PFSK-1 (cell line): ENCODE measurements around the gene LY9.

Experiments used
- FOXP2 ChIP-seq: optimal IDR thresholded peaks from 2 replicates; pipeline ENCODE3; 2011; ENCODE audit warnings: borderline replicate concordance, control low read depth, inconsistent platforms; ENCODE audit not compliant: insufficient read depth; ENCODE audit errors: extremely low read length, extremely low read depth
- POLR2AphosphoS5 ChIP-seq: IDR thresholded peaks from 2 replicates; pipeline ENCODE4 v1.6.1; 2012; ENCODE audit warnings: low read depth, mild to moderate bottlenecking, control low read depth, low read length, moderate library complexity
- SIN3A ChIP-seq: IDR thresholded peaks from 2 replicates; pipeline ENCODE4 v1.6.1; 2012; ENCODE audit warnings: mild to moderate bottlenecking, low read length, moderate library complexity, borderline replicate concordance; ENCODE audit not compliant: insufficient read depth
- TAF1 ChIP-seq: IDR thresholded peaks from 2 replicates; pipeline ENCODE4 v1.6.1; 2012; ENCODE audit warnings: low read length, control low read depth, borderline replicate concordance; ENCODE audit not compliant: insufficient read depth
- TF ChIP-seq, protein P1 (sequence below), 2 experiments: IDR thresholded peaks; 2 replicates each; pipeline versions ENCODE4 v1.6.1 to v1.8.0; 2011 to 2012; ENCODE audit warnings: low read depth in 2 of 2, low read length in 2 of 2, control low read depth in 1 of 2, inconsistent platforms in 1 of 2, mild to moderate bottlenecking in 1 of 2, moderate library complexity in 1 of 2; ENCODE audit not compliant: insufficient read depth in 1 of 2

Gene LY9

DNA sequence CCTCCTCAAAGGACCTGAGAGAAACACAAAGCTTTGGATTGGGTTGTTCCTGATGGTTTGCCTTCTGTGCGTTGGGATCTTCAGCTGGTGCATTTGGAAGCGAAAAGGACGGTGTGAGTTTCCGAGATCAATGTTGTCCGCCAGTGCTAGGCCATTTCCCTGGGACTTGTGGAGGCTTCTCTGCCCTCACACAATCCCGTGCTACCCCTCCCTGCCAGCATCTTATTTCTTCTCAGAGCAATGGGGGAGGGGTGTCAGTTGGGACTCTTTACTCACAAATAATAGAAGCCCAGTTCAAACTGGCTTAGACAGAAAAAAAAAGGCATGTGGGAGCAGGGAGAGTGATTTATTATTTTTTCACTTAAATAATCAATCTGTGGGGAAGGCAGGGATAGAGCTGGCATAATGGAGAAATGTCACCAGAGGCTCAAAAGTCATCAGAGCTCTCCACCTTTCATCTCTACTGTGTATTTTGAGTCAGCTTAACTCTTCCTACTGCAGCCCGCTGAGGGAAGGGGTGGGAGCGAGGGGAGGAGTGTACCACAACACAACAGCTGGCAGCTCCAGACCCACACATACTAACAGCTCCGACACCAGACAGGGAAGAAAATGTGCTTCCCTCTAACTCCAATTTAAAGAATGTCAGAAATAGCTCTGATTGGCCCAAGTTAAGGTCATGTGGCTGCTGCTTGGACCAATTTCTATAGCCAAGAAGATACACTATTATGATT is 22.4 kb downstream of the LY9 start:
- TF ChIP-seq TAF1 (no peak), SIN3A (no peak), POLR2AphosphoS5 (no peak)
- TF ChIP-seq, protein P1, sequence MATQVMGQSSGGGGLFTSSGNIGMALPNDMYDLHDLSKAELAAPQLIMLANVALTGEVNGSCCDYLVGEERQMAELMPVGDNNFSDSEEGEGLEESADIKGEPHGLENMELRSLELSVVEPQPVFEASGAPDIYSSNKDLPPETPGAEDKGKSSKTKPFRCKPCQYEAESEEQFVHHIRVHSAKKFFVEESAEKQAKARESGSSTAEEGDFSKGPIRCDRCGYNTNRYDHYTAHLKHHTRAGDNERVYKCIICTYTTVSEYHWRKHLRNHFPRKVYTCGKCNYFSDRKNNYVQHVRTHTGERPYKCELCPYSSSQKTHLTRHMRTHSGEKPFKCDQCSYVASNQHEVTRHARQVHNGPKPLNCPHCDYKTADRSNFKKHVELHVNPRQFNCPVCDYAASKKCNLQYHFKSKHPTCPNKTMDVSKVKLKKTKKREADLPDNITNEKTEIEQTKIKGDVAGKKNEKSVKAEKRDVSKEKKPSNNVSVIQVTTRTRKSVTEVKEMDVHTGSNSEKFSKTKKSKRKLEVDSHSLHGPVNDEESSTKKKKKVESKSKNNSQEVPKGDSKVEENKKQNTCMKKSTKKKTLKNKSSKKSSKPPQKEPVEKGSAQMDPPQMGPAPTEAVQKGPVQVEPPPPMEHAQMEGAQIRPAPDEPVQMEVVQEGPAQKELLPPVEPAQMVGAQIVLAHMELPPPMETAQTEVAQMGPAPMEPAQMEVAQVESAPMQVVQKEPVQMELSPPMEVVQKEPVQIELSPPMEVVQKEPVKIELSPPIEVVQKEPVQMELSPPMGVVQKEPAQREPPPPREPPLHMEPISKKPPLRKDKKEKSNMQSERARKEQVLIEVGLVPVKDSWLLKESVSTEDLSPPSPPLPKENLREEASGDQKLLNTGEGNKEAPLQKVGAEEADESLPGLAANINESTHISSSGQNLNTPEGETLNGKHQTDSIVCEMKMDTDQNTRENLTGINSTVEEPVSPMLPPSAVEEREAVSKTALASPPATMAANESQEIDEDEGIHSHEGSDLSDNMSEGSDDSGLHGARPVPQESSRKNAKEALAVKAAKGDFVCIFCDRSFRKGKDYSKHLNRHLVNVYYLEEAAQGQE (IDR thresholded peaks at IDR 0.05; ENCODE audit: insufficient read depth in 1 of 2, low read depth in 2 of 2, low read length in 2 of 2), result no peak

DNA sequence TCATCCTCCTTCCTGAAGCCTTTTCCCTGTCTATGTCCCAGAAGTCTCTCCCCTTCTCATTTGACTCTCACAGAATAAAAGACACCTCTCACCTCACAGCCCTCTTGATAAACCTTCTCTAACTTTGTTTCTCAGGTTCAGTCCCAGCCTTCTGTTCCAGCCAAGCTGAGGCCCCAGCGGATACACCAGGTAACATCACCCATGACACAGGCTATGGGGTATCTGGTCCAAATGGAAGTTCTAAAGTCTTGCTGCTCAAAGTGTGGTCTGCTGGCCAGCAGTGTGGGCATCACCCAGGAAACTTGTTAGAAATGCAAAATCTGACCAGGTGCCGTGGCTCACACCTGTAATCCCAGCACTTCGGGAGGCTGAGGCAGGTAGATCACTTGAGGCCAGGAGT is 23.2 kb downstream of the LY9 start:
- TF ChIP-seq TAF1, result no peak
- TF ChIP-seq SIN3A, result no peak
- TF ChIP-seq, protein P1 (IDR thresholded peaks at IDR 0.05; ENCODE audit: insufficient read depth in 1 of 2, low read depth in 2 of 2, low read length in 2 of 2), result no peak
- TF ChIP-seq POLR2AphosphoS5, result no peak
- TF ChIP-seq FOXP2, result no peak

DNA sequence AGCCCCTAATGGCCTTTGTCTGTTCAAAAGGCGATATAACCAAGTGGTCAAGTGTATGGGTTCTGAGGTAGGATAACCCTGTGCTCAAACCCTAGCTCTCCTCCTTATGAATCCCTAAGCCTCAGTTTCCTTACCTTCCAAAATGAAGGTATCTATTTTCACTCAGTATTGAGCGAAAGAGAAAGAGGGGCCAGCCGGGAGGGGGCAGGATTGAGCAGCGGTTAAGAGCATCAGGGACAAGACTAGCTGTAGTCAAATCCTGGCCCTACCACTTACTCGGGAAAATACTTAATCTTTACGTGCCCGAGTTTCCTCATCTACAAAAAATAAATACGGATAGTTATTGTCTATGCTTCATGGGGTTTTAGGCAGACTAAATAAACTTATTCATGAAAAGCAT is 25.7 kb downstream of the LY9 start:
- TF ChIP-seq, protein P1 (IDR thresholded peaks at IDR 0.05; ENCODE audit: insufficient read depth in 1 of 2, low read depth in 2 of 2, low read length in 2 of 2), result no peak
- TF ChIP-seq POLR2AphosphoS5 (no peak), FOXP2 (no peak), TAF1 (no peak), SIN3A (no peak)

DNA sequence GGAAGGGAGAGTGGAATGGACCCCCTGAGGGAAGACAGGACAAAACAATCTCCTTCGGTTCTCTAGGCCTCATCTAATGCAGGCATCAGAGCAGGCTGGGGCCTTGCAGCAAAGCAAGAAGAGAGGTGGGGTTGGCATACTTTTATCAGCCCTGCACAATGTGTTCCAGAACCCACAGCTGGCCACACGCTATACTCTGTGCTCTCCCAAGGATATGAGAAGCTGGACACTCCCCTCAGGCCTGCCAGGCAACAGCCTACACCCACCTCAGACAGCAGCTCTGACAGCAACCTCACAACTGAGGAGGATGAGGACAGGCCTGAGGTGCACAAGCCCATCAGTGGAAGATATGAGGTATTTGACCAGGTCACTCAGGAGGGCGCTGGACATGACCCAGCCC is 27.3 kb downstream of the LY9 start:
- no peak for TF ChIP-seq FOXP2
- TF ChIP-seq POLR2AphosphoS5, result no peak
- no peak for TF ChIP-seq SIN3A
- TF ChIP-seq, protein P1 (IDR thresholded peaks at IDR 0.05; ENCODE audit: insufficient read depth in 1 of 2, low read depth in 2 of 2, low read length in 2 of 2), result no peak
- TF ChIP-seq TAF1, result no peak
